Activated naive CD4-positive, alpha-beta T cell treated with anti-CD3 and anti-CD28 coated beads, Interleukin-2, amount 50 U/mL, for 16 hours (primary cell): ENCODE measurements around the gene CANX.
A peak's percentile ranks its signal among the peaks of the same experiment; 100 is the strongest.
"Not testable (repeated sequence)": the region's sequence is repeated elsewhere in the genome, so short reads cannot be mapped to it uniquely, and the experiment has no call there.

ENCODE experiments used
- DNase-seq: peaks from one replicate; pipeline ENCODE4 v3.0.0-alpha.2; 2020

The CANX gene, protein sequence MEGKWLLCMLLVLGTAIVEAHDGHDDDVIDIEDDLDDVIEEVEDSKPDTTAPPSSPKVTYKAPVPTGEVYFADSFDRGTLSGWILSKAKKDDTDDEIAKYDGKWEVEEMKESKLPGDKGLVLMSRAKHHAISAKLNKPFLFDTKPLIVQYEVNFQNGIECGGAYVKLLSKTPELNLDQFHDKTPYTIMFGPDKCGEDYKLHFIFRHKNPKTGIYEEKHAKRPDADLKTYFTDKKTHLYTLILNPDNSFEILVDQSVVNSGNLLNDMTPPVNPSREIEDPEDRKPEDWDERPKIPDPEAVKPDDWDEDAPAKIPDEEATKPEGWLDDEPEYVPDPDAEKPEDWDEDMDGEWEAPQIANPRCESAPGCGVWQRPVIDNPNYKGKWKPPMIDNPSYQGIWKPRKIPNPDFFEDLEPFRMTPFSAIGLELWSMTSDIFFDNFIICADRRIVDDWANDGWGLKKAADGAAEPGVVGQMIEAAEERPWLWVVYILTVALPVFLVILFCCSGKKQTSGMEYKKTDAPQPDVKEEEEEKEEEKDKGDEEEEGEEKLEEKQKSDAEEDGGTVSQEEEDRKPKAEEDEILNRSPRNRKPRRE

DNA sequence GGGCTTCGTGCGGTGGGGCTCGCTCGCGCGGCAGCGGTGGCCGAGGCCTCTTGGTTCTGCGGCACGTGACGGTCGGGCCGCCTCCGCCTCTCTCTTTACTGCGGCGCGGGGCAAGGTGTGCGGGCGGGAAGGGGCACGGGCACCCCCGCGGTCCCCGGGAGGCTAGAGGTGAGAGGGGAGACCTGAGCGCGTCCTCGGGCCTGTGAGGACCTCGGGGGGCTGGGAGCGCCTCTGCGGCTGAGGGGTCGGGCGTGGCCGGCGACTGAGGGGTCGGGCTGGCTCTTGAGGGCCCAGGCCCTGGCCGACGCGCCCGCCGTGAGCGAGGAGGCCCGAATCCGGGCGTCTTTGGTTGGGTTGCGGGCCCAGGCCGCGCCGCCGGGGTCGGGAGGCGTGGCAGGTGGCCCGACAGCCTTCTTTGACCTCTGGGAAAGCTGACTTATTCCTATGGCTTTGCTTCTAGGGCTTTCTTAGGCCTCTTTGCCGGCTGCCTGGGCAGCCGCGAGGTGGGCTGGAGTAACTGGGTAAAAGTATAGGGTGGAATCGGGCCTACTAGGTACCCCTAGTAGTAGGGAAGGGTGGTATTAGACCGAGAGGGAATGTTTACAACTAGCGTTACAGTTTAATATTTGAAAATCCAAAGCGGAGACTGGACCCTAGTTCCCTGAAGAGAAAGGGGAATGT, at the start of gene CANX:
Gene CANX (plus strand): TSS at position 33 of the 681 bp plus-strand sequence. CDS start 6,715 bp downstream, outside the sequence.
- no peak for DNase-seq

DNA sequence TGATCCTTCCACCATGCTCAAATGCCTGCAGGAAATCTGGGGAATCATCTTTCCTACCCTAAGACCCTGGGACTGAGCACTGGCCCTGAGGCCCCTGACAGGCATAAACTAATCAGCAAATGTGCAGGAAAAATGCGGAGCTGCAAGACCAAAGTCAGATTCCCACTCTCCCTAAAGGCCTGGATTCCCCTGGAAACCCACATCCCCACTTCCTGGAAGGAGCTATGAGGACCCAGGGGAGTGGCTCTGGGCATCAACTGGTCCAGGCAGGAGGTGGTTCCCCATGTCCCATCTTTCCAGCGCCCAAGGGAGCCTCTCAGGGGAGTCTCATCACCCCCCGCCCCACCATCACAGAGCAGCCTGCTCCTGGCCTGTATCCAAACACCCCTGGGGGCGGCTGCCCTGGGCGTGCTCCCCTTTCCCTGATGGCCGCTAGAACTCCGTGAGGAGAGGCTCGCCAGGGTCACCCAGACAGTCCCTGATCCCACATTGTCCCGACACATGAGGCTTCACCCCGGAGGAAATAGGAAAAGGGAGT, 49.5 kb upstream of the CANX start:
- not testable (repeated sequence) for DNase-seq

DNA sequence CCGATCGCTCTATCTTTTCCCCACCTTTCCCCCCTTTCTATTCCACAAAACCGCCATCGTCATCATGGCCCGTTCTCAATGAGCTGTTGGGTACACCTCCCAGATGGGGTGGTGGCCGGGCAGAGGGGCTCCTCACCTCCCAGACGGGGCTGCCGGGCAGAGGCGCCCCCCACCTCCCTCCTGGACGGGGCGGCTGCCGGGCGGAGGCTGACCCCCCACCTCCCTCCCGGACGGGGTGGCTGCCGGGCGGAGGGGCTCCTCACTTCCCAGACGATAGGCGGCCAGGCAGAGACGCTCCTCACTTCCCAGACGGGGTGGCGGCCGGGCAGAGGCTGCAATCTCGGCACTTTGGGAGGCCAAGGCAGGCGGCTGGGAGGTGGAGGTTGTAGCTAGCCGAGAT, 48.5 kb upstream of the CANX start:
- DNase-seq: not testable (repeated sequence)

DNA sequence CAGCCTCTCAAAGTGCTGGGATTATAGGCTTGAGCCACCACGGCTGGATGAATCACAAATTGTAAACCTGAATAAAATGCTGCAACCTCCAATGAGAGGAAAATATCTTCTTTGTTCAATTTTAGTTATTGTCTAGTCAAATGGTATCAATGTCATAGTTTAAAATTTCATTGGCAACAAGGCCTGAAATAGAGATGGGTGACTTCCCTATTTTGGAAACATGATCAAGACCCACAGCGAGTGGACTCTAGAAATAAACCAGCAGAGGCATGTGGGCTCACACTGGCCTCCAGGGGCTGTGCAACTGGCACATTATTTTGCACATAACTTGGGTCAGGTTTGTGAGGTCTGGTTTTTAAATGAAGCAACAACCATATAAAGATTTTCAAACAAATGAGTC, 45.6 kb upstream of the CANX start:
- not testable (repeated sequence) for DNase-seq

DNA sequence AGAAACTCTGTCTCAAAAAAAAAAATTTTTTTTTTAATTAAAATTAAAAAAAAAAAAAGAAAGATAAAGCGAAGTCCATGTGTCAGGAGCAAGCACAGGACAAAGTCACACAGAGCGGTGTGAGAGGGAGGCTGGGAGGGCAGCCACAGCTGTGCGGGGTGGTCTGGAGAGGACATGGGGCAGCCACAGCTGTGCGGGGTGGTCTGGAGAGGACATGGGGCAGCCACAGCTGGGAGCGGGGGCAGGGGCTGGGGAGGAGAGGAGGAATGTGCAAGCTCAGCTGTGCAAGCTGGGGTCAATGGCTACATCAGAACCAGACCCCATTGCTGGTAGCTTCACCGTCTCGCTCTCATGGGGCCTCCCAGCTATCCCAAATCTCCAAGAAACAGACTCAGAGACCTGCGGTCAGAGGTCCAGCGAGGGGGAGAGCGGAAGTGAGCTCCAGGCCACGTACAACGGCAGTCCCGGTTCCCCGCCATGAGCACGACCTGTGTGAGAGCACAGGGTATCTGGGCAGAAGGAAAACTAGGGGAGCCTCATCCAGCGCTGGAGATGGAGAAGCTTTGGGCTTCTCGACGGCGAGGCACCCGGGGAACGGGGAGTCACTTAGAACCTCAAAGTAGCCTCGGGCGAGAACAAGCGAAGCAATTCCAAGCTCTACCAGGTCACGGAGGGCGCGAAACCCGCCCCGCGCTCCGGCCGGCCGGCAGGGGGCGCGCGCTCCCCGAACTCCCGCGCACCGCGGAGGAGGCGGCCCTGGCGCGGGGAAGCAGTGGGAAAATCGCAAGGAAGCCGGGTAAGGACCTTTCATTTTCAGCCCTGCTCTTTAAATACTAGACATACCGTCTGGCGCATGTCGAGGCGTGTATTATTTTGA, 41.2 kb upstream of the CANX start:
- not testable (repeated sequence) for DNase-seq

- DNase-seq: not testable (repeated sequence)
Measured at GRCh38 chr5:179658179-179658856, 40.4 kb upstream of the CANX start.

GRCh38 chr5:179661647-179662046, 37.1 kb upstream of the CANX start:
- DNase-seq: not testable (repeated sequence)

GRCh38 chr5:179668391-179668790, 30.4 kb upstream of the CANX start:
- DNase-seq: peak; percentile 23

DNA sequence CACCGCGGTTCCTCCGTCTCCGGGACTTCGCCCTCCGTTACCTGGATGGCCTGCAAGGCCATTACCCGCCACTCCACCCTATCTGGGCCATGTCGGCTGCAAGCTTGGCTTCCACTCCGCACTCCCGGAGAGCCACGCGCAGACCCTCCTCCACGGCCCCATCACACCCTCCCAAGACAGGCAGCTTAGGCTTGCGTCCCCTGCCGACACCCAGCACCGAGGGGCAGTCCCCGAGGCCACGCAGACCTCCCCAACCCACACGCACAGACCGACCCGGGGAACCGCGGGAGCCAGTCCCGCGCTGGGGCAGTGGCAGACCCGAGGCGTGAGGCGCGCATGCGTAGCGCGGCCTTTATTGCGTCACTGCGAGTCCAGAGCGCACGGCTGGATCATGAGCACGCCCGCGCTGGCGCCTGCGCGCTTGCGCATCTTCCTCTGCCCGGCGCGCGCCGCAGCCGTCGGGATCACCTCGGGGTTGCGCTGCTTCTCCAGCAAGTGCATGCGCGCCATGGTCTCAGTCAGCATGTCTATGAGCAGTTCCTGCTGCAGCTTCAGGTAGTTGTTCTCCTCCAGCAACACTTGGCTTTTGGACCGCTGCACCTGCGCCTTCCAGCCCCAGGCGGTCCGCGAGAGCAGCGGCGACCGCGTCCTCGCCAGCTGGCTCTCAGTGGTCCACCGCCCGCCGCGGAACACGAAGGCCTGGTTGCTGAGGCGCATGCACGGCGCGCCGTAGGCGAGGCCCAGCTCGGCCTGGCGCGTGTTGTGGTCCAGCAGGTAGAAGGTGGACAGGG, 20.3 kb upstream of the CANX start:
- DNase-seq: peak; percentile 94

DNA sequence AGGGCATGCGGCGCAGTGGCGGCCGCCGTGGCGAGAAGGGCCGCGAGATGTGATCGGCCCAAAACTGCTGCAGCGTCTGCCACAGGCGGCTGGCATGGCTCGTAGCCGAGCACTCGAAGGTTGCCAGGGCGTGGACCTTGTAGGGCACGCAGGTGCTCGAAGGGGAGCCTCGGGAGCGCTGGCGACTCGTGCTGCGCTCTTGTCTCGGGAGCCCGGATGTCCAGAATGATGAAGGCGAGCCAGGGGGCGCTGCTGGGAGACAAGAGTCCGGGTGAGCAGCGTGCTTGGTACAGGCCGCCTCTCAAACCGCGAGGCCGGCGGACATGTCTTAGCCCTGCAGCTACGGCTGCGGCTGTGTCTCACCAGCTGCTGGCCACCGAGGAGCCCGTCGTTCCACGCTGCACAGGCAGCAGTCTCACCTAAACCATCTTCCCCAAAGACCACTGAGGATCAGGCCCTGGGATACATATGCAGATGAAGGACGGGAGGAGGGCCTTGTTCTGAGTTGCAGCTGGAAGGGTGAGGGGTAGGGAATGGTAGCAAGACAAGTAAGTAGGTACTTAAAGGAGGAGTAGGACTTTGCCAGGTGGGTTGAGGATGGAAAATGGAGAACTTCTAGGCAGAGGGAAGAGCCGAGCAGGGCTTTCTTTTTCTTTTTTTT, 19.6 kb upstream of the CANX start:
- peak; percentile 59 for DNase-seq

DNA sequence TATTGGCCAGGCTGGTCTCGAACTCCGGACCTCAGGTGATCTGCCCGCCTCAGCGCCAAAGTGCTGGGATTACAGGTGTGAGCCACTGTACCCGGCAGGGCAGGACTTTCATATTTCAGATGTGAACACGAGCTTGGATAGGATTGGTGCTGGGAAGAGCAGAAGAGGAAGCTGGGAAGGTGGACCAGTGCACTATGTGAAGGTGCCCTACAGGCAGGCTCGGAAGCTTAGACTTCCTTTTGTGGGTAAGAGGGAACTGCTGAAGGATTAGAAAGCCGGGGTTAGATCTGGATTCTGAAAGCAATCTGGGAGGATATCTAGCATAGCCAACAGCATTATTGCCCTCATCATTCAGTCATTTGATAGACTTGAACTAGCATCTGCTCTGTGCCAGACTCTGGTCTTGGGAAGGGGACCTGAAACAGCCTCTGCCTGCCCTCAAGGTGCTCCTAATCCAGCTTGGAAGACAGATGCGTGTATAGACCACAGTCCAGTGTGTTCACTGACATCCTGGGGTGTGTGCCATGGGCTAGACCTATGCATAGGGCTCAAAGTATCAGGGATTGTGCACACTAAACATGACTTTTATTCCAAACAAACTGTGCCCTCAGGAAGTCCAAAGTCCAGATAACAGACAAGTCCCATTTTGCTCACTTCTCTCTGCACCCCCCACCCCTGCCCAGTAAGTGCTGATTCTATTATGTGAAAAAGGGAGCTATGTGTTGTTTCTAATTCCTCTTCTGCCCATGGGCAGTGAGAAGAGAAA, 18.6 kb upstream of the CANX start:
- no peak for DNase-seq

DNA sequence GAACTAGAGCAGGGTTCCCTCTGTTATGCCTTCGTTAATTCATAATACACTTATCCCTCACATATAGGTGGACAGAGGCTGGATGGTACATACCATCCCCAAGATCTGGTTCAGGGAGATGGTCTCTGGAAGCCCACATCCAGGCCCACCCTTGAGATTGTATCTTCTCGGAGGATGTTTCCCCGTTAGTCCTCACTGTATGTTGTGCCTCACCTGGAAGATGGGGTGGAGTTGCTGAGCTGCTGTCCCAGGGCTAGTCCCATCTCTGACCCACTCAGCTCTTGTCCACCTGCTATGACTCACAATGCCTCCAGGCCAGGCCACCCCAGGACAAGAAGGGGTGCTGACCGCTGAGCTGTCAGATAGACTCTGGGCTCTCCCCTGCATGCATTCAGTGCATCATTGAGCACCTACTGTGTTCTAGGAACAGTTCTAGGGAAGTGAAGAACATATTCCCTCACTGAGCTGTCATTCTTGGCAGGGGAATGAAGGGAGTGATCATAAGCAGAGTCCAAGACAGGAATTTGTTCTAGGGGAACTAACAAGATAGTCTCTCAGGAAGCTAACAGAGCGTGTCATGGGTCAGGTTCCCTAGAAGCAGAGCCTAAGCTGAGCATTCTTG, 17.9 kb upstream of the CANX start, which contains the start of gene CBY3:
Gene CBY3 (minus strand): TSS at position 255 of the 622 bp plus-strand sequence. CDS start 116 bp downstream, at position 139.
- DNase-seq: no peak

DNA sequence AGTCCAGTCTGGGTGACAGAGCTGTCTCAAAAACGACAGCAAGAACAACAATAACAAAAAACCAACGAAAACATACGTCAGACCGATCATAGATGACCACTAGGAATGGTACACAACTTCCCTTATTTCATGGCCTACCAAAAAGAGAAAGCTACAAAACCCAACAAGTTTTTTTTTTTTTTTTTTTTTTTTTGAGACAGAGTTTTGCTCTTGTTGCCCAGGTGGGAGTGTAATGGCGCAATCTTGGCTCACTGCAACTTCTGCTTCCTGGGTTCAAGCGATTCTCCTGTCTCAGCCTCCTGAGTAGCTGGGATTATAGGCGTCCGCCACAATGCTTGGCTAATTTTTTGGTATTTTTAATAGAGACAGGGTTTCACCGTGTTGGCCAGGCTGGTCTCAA, 9.6 kb upstream of the CANX start:
- DNase-seq: not testable (repeated sequence)

- no peak for DNase-seq
Measured at GRCh38 chr5:179694561-179694960, 4.2 kb upstream of the CANX start.

GRCh38 chr5:179696603-179697002, 2.2 kb upstream of the CANX start:
- DNase-seq: no peak

- DNase-seq: no peak
Measured at GRCh38 chr5:179697108-179697507, 1.7 kb upstream of the CANX start.

GRCh38 chr5:179697543-179697942, 1.2 kb upstream of the CANX start:
- not testable (repeated sequence) for DNase-seq

DNA sequence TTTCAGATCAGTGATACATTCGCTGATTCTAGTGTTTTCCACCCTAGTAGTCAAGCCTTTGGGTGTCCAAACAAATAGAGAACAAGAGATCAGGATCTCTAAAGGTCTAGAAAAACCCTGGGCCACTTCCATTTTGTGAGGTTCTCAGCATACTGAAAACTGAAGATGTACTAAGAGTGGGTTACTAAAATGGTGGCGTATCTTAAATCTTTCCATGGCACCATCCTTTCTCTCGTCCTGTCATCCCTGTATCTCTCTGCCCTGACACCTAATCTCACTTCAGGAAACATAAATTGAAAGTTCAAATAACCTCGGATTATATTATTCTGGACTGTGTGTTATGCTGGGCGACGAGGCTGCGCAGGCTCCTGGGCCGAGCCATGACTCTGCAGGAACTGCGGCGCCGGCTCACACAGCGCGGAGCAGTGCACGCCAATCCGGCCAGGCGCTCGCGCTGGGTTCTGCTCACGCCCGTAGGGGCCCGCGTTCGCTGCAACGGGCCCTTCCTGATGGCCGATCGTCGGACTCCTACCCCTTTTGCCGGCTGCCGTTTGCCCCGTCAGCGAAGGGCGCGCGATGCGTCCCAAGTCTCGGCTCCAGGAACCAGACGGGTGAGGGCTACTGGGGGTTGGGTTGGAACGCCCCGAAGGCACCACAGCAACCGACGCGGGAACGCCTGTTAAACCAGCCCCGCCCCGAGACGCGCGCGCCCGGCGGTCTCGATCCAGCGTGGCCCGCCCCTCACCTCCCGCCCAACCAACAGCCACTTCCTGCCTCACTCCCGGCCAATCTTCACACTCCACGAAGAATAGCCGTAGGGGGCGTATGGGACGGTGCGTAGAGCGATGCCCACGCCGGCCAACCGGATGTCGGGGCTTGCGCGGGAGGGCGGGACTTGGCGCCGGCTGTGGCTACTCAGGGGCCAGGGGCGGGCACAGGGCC, 503 bp upstream of the CANX start:
- DNase-seq: peak; percentile 99
